ENCODE results near the gene RSPH9. TPM values are rescaled to one million over a fixed set of nuclear protein-coding genes. Genes with fewer than 3 reads are reported as not detected.

The RSPH9 gene, protein sequence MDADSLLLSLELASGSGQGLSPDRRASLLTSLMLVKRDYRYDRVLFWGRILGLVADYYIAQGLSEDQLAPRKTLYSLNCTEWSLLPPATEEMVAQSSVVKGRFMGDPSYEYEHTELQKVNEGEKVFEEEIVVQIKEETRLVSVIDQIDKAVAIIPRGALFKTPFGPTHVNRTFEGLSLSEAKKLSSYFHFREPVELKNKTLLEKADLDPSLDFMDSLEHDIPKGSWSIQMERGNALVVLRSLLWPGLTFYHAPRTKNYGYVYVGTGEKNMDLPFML
- total RNA-seq: under 1 TPM; 0.19 to 0.23 TPM
- long read RNA-seq, donor 1: 0 reads
- long read RNA-seq, donor 2, partial matches to known transcripts: 0 of 1 reads
- long read RNA-seq, donor 2, other reads (novel, unspliced or antisense): 1 of 1 reads

DNA sequence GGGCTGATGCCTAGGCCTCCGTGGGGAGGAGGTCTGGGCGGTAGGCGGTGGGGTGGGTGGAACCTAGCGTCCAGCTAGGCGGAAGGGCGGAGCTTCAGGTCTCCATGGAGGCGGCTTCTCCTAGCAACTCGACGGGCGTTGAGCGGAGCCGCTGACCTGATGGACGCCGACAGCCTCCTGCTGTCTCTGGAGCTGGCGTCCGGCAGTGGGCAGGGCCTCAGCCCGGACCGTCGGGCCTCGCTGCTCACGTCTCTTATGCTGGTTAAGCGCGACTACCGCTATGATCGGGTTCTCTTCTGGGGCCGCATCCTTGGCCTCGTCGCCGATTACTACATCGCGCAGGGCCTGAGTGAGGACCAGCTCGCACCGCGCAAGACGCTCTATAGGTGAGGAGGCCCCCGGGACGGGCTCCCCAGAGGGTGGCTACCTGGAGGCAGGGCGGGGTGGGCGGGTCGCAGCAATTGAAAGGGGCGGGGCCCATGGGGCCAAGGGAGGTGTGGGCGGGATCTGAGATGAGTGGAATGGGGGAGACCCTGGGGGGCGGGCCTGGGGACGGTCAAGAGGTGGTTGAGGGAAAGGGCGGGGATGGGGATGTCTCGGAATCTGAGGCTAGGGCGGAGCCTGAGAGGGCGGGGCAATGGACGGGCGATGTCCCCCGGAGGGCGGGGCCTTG is at the start of gene RSPH9:
Gene RSPH9 (plus strand): TSS at position 97 of the 673 bp plus-strand sequence. CDS start 63 bp downstream, at position 160.
- DNase-seq (ENCODE audit: low spot score): peak; percentile 89
- intact Hi-C loops (cut with DNase I): no loop called here

DNA sequence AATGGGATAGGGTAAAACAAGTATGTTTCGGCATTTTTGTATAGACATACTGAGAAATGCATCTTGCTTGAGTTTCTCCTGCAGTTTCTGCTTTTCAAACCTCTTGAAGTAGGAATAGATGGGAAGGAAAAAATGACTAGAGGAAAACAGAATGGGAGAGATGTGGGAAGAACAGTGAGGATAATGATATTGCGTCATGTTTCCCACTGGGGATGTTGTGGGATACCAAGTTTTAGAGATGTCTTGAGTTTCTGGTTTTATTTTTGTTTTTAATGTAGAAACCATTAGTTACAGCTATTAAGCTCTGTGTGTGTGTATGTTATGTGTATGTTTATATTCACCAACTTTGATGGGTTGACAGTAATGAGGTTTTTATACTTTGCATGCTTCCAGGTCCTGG is 44.2 kb upstream of the RSPH9 start:
- no peak for DNase-seq (ENCODE audit: low spot score)
- intact Hi-C loops (cut with DNase I): no loop called here

DNA sequence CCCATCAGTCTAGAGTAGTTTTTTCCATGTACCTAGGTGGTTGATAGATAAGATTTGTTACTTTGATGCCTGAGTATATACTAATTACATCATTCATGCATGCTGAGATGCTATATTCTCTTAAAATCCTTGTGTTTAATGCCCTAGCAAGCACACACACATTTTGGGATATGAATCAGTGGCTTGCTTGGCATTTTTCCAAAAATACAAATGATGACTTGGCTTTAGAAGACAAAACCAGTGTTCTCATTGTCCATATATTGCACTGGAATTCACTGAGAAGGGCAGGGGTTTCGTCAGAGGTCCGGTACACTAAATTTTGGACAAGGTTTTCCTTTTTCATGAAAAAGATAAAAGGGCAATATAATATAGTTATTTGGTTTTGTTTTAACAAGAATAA is 40.7 kb upstream of the RSPH9 start:
- intact Hi-C loops (cut with DNase I): loop anchor here in 1 of 2 donors (2.0 kb wide), 1 partner anchor 17 kb away; no protein-coding TSS in a partner anchor

DNA sequence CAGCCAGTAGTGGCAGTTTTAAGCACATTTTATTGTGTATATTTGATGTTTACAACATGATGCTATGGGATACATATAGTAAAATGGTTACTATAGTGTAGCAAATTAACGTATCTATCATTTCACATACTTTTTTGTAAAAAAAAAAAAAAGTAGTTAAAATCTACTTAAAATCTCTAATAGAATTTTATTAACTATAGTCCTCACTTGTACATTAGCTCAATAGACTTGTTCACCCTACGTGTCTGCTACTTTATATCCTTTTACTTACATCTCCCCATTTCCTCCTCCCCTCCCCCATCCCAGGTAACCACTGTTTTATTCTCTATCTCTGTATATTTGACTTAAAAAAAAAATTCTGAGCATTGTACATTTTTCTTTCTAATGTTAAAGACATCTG is 38.8 kb upstream of the RSPH9 start:
- DNase-seq (ENCODE audit: low spot score): no peak
- intact Hi-C loops (cut with DNase I): no loop called here

More for the DNA sequence above, 40.7 kb upstream of the RSPH9 start:
- no peak for DNase-seq (ENCODE audit: low spot score)

DNA sequence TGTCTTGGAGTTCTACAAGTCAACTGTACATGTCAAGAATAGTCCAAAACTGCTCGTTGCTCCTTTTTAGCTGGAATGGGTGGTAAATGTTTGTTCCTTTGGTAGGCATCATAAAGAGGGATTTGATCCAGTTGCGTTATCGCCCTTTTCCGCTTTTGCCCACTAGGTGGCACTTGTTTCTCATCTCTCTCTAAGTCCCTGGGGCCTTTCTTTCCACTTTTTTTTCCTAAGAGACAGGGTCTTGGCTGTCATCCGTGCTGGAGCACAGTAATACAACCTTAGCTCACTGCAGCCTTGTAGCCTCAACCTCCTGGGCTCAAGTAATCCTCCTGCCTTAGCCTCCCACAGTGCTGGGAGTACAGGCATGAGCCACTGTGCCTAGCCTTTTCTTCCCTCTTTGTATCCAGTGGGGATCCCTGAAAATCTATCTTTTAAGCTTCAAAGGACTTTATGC is 36.5 kb upstream of the RSPH9 start:
- DNase-seq (ENCODE audit: low spot score): no peak

DNA sequence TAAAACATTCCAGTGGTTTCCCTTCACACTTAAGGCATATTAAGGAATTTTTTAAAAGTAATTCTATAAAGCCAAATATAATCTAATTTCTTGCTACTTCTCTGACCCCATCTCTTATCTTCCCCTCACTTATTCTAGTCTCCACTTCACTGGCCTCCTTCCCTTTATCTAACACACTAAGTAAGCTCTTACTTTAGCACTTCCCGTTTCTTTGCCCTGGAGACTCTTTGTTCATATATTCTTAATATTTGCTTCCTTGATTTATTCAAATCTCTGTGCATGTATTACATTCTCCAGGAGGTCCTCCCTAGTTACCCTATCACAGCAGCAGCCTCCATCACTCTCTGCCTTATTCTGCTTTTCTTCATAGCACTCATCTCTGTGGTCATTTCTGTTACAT is 36.0 kb upstream of the RSPH9 start:
- intact Hi-C loops (cut with DNase I): no loop called here
- no peak for DNase-seq (ENCODE audit: low spot score)

More for the DNA sequence above, 36.5 kb upstream of the RSPH9 start:
- intact Hi-C loops (cut with DNase I): no loop called here

DNA sequence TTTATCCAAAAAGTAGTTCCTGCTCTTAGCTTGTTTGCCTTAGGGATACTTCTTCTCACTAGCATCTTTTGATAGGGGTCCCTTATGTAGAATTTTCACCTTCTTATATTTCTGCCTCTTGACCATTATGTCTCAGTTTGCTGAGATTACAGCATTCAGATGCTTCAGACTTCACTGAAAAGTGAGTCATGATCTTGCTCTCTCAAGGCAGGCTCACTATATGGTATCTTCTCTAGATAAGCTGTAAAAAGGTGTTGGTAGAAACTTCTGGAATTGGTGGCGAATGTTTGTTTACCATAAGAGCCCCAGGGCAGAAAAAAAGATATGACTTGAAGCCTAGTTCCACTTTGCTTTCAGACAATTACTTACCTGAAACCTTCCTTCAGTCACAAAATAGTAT is 35.4 kb upstream of the RSPH9 start:
- DNase-seq (ENCODE audit: low spot score): no peak
- intact Hi-C loops (cut with DNase I): no loop called here

DNA sequence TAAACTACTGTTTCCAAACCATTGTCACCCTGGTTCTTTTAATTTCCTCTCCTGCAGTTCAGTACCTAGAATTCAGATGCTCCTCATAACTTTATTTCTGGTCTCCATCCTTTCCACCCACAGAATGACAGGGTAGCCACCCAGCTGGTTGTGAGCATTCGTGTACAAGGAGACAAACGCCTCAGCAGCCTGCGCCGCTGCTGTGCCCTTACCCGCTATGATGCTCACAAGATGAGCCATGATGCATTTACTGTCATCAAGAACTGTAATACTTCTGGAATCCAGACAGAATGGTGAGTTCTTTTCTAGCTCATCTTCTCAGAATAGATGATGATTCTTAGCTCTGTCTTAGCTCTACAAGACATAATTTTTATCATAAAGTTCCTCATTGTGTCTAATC is 34.4 kb upstream of the RSPH9 start:
- DNase-seq (ENCODE audit: low spot score): no peak
- intact Hi-C loops (cut with DNase I): no loop called here

DNA sequence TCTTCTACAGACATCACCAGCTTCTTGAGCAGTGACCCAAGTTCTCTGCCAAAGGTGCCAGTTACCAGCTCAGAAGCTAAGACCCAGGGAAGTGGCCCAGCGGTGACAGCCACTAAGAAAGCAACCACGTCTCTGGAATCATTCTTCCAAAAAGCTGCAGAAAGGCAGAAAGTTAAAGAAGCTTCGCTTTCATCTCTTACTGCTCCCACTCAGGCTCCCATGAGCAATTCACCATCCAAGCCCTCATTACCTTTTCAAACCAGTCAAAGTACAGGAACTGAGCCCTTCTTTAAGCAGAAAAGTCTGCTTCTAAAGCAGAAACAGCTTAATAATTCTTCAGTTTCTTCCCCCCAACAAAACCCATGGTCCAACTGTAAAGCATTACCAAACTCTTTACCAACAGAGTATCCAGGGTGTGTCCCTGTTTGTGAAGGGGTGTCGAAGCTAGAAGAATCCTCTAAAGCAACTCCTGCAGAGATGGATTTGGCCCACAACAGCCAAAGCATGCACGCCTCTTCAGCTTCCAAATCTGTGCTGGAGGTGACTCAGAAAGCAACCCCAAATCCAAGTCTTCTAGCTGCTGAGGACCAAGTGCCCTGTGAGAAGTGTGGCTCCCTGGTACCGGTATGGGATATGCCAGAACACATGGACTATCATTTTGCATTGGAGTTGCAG is 31.0 kb upstream of the RSPH9 start:
- DNase-seq (ENCODE audit: low spot score): no peak
- intact Hi-C loops (cut with DNase I): no loop called here

DNA sequence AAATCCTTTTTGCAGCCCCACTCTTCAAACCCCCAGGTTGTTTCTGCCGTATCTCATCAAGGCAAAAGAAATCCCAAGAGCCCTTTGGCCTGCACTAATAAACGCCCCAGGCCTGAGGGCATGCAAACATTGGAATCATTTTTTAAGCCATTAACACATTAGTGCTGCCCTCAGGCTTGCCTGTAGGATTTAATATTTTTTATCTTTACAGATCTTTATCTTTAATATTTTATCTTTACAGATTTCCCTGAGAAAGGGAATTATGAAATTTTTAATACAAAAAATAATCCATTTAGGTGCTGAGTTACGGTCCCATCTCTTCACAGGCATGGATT is 30.5 kb upstream of the RSPH9 start:
- intact Hi-C loops (cut with DNase I): no loop called here
- no peak for DNase-seq (ENCODE audit: low spot score)

DNA sequence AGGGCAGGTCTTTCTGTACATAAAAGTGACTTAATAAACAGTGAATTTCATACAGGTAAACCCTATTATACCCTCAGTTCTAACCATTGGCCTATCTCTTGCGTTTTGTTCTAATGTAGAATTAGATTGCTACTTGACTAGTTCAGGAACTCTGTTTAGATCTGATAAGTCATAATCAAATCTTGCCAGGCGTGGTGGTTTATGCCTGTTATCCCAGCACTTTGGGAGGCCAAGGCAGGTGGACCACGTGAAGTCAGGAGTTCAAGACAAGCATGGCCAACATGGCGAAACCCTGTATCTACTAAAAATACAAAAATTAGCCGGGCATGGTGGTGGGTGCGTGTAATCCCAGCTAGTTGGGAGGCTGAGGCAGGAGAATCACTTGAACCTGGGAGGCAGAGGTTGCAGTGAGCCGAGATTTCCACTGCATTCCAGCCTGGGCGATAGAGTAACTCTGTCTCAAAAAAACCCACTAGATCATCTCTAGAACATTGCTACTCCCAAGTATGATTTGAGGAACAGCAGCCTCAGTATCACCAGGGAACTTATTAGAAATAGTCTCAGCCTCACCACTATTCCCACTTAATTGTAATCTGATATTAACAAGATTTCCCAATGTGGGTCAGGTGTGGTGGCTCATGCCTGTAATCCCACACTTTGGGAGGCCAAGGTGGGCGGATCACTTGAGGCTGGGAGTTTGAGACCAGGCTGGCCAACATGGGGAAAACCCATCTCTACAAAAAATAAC is 27.9 kb upstream of the RSPH9 start:
- intact Hi-C loops (cut with DNase I): no loop called here
- no peak for DNase-seq (ENCODE audit: low spot score)

DNA sequence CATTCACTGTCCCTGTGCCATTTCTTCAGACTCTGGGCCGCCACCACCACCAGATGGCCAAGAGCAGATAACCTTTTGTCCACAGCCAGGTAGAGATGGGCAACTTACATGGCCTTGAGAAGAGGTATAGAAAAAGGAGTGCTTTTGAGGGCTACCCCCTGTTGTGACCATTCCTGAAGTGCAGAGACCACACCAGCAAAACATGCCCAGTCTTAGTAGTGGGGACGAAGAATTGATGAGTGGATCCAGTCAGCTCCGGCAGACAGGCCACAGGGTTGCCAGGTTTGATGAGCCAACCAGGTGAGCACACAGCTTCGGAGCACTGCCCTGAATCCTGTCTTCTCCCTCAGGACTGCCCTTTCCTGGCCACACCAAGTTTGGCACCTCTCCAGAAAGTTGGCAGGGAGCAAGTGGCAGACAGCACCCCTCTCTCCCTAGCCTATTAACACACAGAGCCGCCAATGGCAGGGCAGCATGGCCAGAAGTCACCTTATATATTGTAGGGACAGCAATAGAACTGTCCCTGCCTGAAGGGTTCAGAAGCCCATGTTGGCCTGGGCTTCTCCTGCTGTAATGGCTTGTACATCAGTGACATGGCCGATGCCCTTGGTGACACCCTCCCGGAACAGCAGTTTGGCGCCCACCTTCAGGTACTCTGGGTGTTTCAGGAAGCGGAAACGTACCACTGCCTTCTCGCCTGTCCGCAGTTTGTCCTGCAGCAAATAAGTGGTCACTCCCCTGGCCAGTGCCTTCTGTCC is 23.6 kb upstream of the RSPH9 start:
- intact Hi-C loops (cut with DNase I): no loop called here
- no peak for DNase-seq (ENCODE audit: low spot score)

DNA sequence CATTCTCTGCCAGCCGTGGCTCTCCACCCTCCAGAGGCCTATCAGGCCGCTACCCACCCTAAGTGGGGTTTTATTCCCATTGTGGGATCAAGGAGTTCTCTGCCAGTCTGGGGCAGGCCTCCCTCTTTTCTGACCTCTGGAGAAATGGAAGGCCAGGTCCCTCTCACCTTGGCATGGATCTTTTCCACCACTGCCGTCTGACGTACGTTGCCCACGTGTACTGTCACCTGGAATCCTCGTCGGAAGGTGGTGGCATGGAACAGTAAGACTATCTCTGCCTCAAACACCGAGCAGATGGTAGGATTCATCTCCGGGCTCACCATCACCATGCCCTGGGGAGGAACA is 23.0 kb upstream of the RSPH9 start:
- intact Hi-C loops (cut with DNase I): no loop called here
- DNase-seq (ENCODE audit: low spot score): no peak

DNA sequence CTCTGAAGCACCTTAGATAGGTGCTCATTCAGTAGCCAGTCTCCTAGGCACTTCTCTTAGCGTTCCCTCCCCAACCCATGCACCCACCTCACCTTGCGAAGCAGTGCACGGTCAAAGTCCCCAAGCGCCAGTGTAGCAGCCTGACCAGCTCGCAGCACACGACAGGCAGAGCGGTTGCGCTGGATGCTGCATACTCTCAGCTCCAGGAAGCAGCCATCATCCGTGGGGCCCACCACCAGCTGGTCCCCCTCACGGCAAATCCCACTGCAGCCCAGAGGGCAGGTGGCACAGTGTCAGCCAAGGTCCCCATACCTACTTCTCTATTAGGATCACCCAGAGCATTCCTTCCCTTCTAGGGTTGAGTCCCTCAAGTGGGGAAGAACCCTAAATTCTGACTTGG is 22.3 kb upstream of the RSPH9 start:
- intact Hi-C loops (cut with DNase I): no loop called here
- DNase-seq (ENCODE audit: low spot score): no peak

DNA sequence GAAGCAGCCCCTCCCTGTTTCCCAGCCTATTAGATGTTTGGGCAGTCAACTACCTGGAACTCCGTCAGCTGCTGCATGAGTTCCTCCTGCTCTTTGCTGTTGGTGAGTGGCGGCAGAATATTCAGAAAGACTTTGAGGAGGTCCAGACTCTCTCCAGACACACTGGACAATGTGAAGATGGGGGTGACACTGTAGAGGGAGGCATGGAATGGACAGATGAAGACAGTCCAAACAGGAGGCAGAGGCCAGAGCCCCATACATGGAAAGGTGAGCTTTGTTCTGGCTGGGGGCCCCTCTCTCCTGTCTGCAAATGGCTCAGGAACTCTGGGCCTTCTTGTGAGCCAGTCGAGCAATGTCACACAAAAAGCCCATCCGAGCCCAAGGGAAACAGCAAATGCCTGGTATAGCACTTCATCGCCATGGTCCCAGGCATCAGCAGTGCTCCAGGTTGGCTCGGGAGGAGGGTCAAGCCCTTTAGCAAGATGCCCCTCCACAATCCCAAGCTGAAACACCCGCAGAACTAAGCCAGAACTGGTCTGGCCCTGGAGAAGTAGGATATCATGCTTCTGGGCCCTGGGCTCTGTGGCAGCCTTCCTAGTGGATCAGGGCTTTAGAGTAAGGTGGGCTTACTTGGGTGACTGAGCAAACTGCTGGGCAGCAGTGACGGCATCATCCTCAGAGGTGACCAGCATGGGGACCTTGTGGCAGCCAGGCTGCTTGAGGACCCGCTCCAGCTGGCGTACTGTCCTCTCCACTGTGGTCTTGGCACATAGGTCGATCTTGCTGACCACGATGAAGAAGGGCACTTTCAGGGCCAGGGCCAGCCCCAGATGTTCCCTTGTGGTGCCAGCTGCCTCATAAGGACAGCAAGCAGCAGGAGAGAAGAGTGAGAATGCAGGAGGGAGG is 20.7 kb upstream of the RSPH9 start:
- intact Hi-C loops (cut with DNase I): no loop called here
- no peak for DNase-seq (ENCODE audit: low spot score)

DNA sequence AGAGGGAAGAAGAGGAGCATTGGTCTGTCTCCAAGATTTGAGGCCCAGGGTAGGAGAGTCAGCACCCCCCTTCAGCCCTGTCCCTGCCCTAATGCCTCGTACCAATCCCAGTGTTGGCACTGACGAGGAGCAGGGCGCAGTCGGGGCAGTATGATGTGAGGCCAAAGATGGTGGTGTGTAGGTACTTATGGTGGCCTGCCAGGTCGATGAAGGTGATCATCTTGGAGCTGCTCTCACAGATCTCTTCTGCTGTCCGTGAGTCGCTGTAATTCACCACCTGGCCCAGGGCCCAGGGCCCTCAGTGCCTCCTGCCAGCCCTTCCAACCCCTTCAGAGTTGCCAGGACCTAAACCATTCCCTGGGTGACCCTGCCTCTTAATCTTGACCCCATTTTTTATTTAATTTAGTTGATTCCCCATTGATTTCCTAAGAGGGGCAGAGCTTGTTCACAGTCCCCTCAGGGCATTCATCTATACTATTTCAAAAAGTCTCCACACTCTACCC is 20.0 kb upstream of the RSPH9 start:
- DNase-seq (ENCODE audit: low spot score): no peak
- intact Hi-C loops (cut with DNase I): no loop called here

DNA sequence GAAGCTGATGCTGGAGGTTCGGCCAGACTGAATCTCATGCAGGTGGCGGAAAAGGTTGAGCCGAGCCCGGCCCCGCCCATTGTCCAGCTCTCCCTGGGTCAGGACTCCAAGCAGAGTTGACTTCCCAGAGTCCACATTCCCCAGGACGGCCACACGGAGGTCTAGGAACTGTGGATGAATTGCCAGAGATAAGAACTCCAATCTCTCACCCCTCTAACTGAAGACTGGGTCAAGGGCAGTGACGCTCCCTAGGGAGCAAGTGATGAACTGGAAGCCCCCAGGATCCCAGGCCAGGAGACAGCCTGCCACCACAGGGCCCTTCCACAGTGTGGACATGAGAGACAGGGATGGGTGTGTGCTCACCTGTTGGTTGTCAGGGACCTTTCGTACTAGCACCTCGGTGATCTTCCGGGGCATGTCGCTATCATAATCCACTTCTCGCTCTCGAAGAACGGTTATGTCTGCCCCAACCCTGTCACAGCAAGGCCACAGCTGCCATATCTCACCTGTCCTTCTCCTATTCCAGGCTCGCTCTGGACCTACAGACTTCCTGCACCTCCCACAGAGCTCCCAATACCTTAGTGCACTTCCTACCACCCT is 19.3 kb upstream of the RSPH9 start:
- intact Hi-C loops (cut with DNase I): no loop called here
- DNase-seq (ENCODE audit: low spot score): no peak

Measured in posterior vena cava (tissue), 2 donors.